Mucosa of descending colon (tissue), 3 donors: Measurements from ENCODE around the gene UBP1. TPM values are rescaled to one million over a fixed set of nuclear protein-coding genes. Genes with fewer than 3 reads are reported as not detected.
"Not testable (repeated sequence)": the region's sequence is repeated elsewhere in the genome, so short reads cannot be mapped to it uniquely, and the experiment has no call there.

Experiments used
- ATAC-seq: fragments of 200-7000 bp; cut with Tn5 transposase; one replicate; pipeline ENCODE4 v1.9.1; 2020; ENCODE audit warnings: mild to moderate bottlenecking, moderate library complexity
- DNase-seq, 3 donors: peaks; one replicate each; pipeline ENCODE4 v3.0.0-alpha.2; 2020
- H3K36me3 ChIP-seq: fragments of 200-600 bp; one replicate; pipeline ENCODE4 v1.8.0; 2021; ENCODE audit warnings: low read depth, mild to moderate bottlenecking
- H3K4me1 ChIP-seq: fragments of 200-600 bp; one replicate; pipeline ENCODE4 v1.8.0; 2021; ENCODE audit warnings: low read depth, mild to moderate bottlenecking
- H3K4me3 ChIP-seq: fragments of 200-600 bp; one replicate; pipeline ENCODE4 v1.8.0; 2021; ENCODE audit warnings: mild to moderate bottlenecking
- H3K9me3 ChIP-seq: fragments of 200-600 bp; one replicate; pipeline ENCODE4 v1.8.0; 2021; ENCODE audit warnings: mild to moderate bottlenecking
- CTCF ChIP-seq: fragments of 200-600 bp; IDR thresholded peaks from one replicate; pipeline ENCODE4 v1.8.0; 2022; ENCODE audit warnings: antibody characterized with exemption, mild to moderate bottlenecking
- intact Hi-C, 2 donors: fragments of 100-400 bp; cut with DNase I in 1 of 2; cut with micrococcal nuclease in 1 of 2; formaldehyde crosslinking; loops; one replicate each; pipeline versions ENCODE4 v1.11.0 to v1.11.1; 2022; cut with DNase I, micrococcal nuclease
- total RNA-seq, 3 donors: library from RNA; stranded (reverse); fragmentation: NEBNext Ultra II Directional in 2 of 3; extraction: Animal tissue kit (Norgen Biotek cat#: 25700) in 2 of 3; gene quantifications; one replicate each; pipeline versions ENCODE4 v1.2.1 to v1.2.4, GENCODE V29; 2021 to 2023
- donor health status: DM: no; HTN: no; CAD: no; lungs with moderate emphysema.
- donor health status: DM: no; HTN: no; CAD: no.
- donor health status: DM: no; HTN: yes; CAD: no.

UBP1 gene
- total RNA-seq, 3 donors from 2014 or later: 62.1 to 90.9 (median 64.3) TPM

GRCh38 chr3:33453331-33453761, 13.1 kb upstream of the UBP1 start:
- H3K9me3 ChIP-seq: peaks cover 2% of the 10 kb centered on the region
- no peak for TF ChIP-seq CTCF
- H3K4me1 ChIP-seq: no peaks in the 10 kb centered on the region
- no peaks in the 10 kb centered on the region for H3K36me3 ChIP-seq
- intact Hi-C loops: no loop called here
- no peak for ATAC-seq
- DNase-seq: no peak
- H3K4me3 ChIP-seq: no peak overlapping the region

GRCh38 chr3:33451994-33452393, 11.8 kb upstream of the UBP1 start:
- intact Hi-C loops, DNase-seq, ATAC-seq: not testable (repeated sequence)

GRCh38 chr3:33447958-33448357, 7.8 kb upstream of the UBP1 start:
- Histone ChIP-seq H3K9me3 (no peaks in the 10 kb centered on the region), H3K4me1 (no peaks in the 10 kb centered on the region), H3K36me3 (no peaks in the 10 kb centered on the region), H3K4me3 (no peak overlapping the region)
- no peak for ATAC-seq
- no peak for DNase-seq
- TF ChIP-seq CTCF: no peak
- intact Hi-C loops: no loop called here

More at GRCh38 chr3:33451994-33452393, 11.8 kb upstream of the UBP1 start:
- H3K4me3 ChIP-seq, H3K4me1 ChIP-seq, H3K36me3 ChIP-seq, H3K9me3 ChIP-seq: not testable (repeated sequence)

- H3K9me3 ChIP-seq, intact Hi-C loops, H3K4me3 ChIP-seq, H3K4me1 ChIP-seq, DNase-seq, H3K36me3 ChIP-seq, ATAC-seq: not testable (repeated sequence)
Observed at GRCh38 chr3:33447256-33447625, 7.0 kb upstream of the UBP1 start.

GRCh38 chr3:33442190-33442589, 2.0 kb upstream of the UBP1 start:
- no peaks in the 10 kb centered on the region for H3K9me3 ChIP-seq
- H3K4me3 ChIP-seq: no peak overlapping the region
- intact Hi-C loops: no loop called here

GRCh38 chr3:33441225-33441976, 1.2 kb upstream of the UBP1 start:
- intact Hi-C loops: no loop called here
- Histone ChIP-seq H3K9me3 (no peaks in the 10 kb centered on the region), H3K4me3 (peak overlapping the region; percentile 91), H3K36me3 (peaks cover 6% of the 10 kb centered on the region), H3K4me1 (peaks cover 13% of the 10 kb centered on the region)
- DNase-seq (peak; percentile 80 to 83 (median 81)), ATAC-seq (peak; percentile 8)
- TF ChIP-seq CTCF: no peak

More at GRCh38 chr3:33442190-33442589, 2.0 kb upstream of the UBP1 start:
- Histone ChIP-seq H3K36me3 (peaks cover 6% of the 10 kb centered on the region), H3K4me1 (peaks cover 11% of the 10 kb centered on the region)
- DNase-seq (no peak), ATAC-seq (no peak)
- no peak for TF ChIP-seq CTCF
